MM.1S (cell line): ENCODE measurements around the gene CARS2.

Source experiments
- DNase-seq: peaks from one replicate; pipeline ENCODE4 v3.0.0-alpha.2; 2015
- H2AFZ ChIP-seq: fragments of 300-600 bp; sonication (generic); 2 replicates; pipeline ENCODE4 v1.6.0; 2016; ENCODE audit warnings: antibody characterized with exemption, low read length
- H3F3A ChIP-seq: fragments of 300-600 bp; sonication (generic); 2 replicates; pipeline ENCODE4 v1.6.1; 2016; ENCODE audit warnings: mild to moderate bottlenecking, antibody characterized with exemption, low read length, moderate library complexity, mixed read lengths; ENCODE audit not compliant: insufficient read depth
- H3K27ac ChIP-seq: fragments of 300-600 bp; sonication (generic); 2 replicates; pipeline ENCODE4 v1.5.1; 2016; ENCODE audit warnings: mild to moderate bottlenecking, low read length
- H3K27me3 ChIP-seq: fragments of 300-600 bp; sonication (generic); replicated peaks from 2 replicates; pipeline ENCODE4 v1.6.0; 2016; ENCODE audit warnings: low read length; ENCODE audit not compliant: insufficient read depth
- H3K36me3 ChIP-seq: fragments of 300-600 bp; sonication (generic); replicated peaks from 2 replicates; pipeline ENCODE4 v1.6.1; 2016; ENCODE audit warnings: mild to moderate bottlenecking, low read length, mixed read lengths; ENCODE audit not compliant: insufficient read depth
- H3K4me1 ChIP-seq: fragments of 300-600 bp; sonication (generic); 2 replicates; pipeline ENCODE4 v1.6.1; 2016; ENCODE audit warnings: low read length, mixed read lengths
- H3K4me2 ChIP-seq: fragments of 300-600 bp; sonication (generic); 2 replicates; pipeline ENCODE4 v1.6.0; 2016; ENCODE audit warnings: low read depth, low read length
- H3K4me3 ChIP-seq: fragments of 300-600 bp; sonication (generic); 2 replicates; pipeline ENCODE4 v1.5.1; 2016; ENCODE audit warnings: low read length, mixed read lengths
- H3K79me2 ChIP-seq: fragments of 300-600 bp; sonication (generic); 2 replicates; pipeline ENCODE4 v1.6.1; 2016; ENCODE audit warnings: mixed run types, low read length, mixed read lengths
- H3K9ac ChIP-seq: fragments of 300-600 bp; sonication (generic); 2 replicates; pipeline ENCODE4 v1.6.1; 2016; ENCODE audit warnings: low read length, mixed read lengths
- H3K9me2 ChIP-seq: fragments of 300-600 bp; sonication (generic); replicated peaks from 2 replicates; pipeline ENCODE4 v1.6.1; 2016; ENCODE audit warnings: mild to moderate bottlenecking, low read length, mixed read lengths; ENCODE audit not compliant: insufficient read depth
- H3K9me3 ChIP-seq: fragments of 300-600 bp; sonication (generic); replicated peaks from 2 replicates; pipeline ENCODE4 v1.6.1; 2016; ENCODE audit warnings: mild to moderate bottlenecking, low read length, mixed read lengths; ENCODE audit not compliant: insufficient read depth
- H4K20me1 ChIP-seq: fragments of 300-600 bp; sonication (generic); 2 replicates; pipeline ENCODE4 v1.6.1; 2016; ENCODE audit warnings: mild to moderate bottlenecking, low read length, moderate library complexity, mixed read lengths; ENCODE audit not compliant: insufficient read depth
- EZH2 ChIP-seq: fragments of 300-600 bp; sonication (generic); optimal IDR thresholded peaks from 2 replicates; pipeline ENCODE3; 2017; ENCODE audit warnings: low read depth, mild to moderate bottlenecking, antibody characterized with exemption, low read length, mixed read lengths
- EZH2phosphoT487 ChIP-seq: fragments of 300-600 bp; sonication (generic); IDR thresholded peaks from 2 replicates; pipeline ENCODE4 v1.6.1; 2018; ENCODE audit warnings: antibody characterized with exemption, low read length
- TF ChIP-seq, protein P1 (sequence below): fragments of 300-600 bp; sonication (generic); IDR thresholded peaks from 2 replicates; pipeline ENCODE4 v1.5.1; 2016; ENCODE audit warnings: antibody characterized with exemption, low read length, mixed read lengths

The CARS2 gene

DNA sequence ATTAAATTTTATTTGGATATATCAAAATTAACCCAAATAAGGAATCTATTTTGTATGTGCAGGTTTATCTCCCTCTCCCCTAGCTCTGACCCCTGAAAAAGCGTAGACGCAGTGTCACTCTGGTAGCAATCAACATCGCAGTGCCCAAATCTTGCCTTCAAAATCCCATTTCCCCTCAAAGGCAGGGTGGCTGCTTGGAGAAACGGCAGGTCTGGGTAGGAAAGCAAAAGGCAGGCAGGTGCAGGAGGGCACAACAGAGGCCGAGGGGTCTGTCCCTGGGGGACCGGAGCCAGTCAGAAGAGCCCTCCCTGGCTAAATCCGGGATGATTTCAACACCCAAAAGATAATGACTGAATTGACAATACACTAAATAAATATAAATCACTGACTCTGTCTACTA lies 48.7 kb downstream of the CARS2 start:
- Histone ChIP-seq H3K9me2 (no peaks in the 10 kb centered on the region), H3F3A (no peaks in the 10 kb centered on the region), H3K27ac (no peak overlapping the region), H3K4me2 (no peak overlapping the region), H3K4me1 (peaks cover 13% of the 10 kb centered on the region; the same call in 1 of the 2 replicates), H3K4me3 (no peak overlapping the region), H4K20me1 (no peaks in the 10 kb centered on the region), H3K27me3 (no peaks in the 10 kb centered on the region), H3K36me3 (0 out of 2 replicates have a peak, but pooled peaks cover 4% of the 10 kb centered on the region), H3K79me2 (no peaks in the 10 kb centered on the region), H2AFZ (no peak overlapping the region), H3K9ac (no peak overlapping the region), H3K9me3 (no peaks in the 10 kb centered on the region)
- TF ChIP-seq EZH2 (no peak), EZH2phosphoT487 (no peak)
- TF ChIP-seq, protein P1, sequence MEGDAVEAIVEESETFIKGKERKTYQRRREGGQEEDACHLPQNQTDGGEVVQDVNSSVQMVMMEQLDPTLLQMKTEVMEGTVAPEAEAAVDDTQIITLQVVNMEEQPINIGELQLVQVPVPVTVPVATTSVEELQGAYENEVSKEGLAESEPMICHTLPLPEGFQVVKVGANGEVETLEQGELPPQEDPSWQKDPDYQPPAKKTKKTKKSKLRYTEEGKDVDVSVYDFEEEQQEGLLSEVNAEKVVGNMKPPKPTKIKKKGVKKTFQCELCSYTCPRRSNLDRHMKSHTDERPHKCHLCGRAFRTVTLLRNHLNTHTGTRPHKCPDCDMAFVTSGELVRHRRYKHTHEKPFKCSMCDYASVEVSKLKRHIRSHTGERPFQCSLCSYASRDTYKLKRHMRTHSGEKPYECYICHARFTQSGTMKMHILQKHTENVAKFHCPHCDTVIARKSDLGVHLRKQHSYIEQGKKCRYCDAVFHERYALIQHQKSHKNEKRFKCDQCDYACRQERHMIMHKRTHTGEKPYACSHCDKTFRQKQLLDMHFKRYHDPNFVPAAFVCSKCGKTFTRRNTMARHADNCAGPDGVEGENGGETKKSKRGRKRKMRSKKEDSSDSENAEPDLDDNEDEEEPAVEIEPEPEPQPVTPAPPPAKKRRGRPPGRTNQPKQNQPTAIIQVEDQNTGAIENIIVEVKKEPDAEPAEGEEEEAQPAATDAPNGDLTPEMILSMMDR, result no peak
- no peak for DNase-seq

DNA sequence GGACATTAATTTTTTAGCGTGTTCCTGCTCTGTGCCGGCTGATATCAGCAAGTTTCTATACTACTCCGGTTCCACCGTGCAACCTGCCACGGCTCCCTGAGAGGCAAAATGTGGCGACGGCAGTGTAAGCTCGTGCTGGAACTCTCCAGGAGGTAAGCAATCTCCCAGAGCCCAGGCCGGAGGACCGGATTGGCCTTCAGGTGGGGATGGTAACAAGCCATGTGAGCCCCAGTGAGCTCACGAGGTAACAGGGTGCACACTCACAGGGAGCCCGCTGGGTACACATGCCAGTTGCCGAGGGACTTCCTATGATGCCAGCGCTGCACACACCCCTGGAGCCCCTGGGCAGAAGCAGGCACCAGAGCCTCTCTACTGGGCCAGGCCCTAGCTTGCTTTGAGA lies 52.1 kb downstream of the CARS2 start:
- Histone ChIP-seq H3F3A (no peaks in the 10 kb centered on the region), H3K9me2 (no peaks in the 10 kb centered on the region), H2AFZ (no peak overlapping the region), H3K4me3 (no peak overlapping the region), H3K27me3 (no peaks in the 10 kb centered on the region), H3K9ac (no peak overlapping the region), H3K4me2 (no peak overlapping the region), H3K4me1 (peaks cover 10% of the 10 kb centered on the region; the same call in 1 of the 2 replicates), H4K20me1 (no peaks in the 10 kb centered on the region), H3K79me2 (no peaks in the 10 kb centered on the region), H3K27ac (no peak overlapping the region), H3K36me3 (0 out of 2 replicates have a peak, but pooled peaks cover 4% of the 10 kb centered on the region), H3K9me3 (no peaks in the 10 kb centered on the region)
- TF ChIP-seq EZH2, result no peak
- TF ChIP-seq, protein P1, result no peak
- TF ChIP-seq EZH2phosphoT487, result no peak
- DNase-seq, result no peak

- Histone ChIP-seq H4K20me1 (no peaks in the 10 kb centered on the region), H3K79me2 (no peaks in the 10 kb centered on the region), H3K9me3 (no peaks in the 10 kb centered on the region), H3K9me2 (no peaks in the 10 kb centered on the region), H3K27me3 (no peaks in the 10 kb centered on the region), H3F3A (no peaks in the 10 kb centered on the region), H3K4me1 (peaks cover 6% of the 10 kb centered on the region; the same call in 1 of the 2 replicates), H3K36me3 (0 out of 2 replicates have a peak, but pooled peaks cover 4% of the 10 kb centered on the region), H3K9ac (no peak overlapping the region), H2AFZ (no peak overlapping the region), H3K4me2 (no peak overlapping the region), H3K4me3 (no peak overlapping the region), H3K27ac (no peak overlapping the region)
- TF ChIP-seq, protein P1, result no peak
- TF ChIP-seq EZH2 (no peak), EZH2phosphoT487 (no peak)
- DNase-seq, result no peak
Measured at GRCh38 chr13:110653271-110653670, 52.6 kb downstream of the CARS2 start.
